Neural cell (in vitro differentiated cells): ENCODE results near the gene IDH1.

ENCODE experiments used
- CTCF ChIP-seq: fragments of 450-650 bp; IDR thresholded peaks from 2 replicates; pipeline ENCODE4 v1.5.1; 2014; ENCODE audit warnings: antibody characterized with exemption, mild to moderate bottlenecking, moderate library complexity; ENCODE audit not compliant: poor library complexity, severe bottlenecking
- EP300 ChIP-seq: fragments of 450-650 bp; conservative IDR thresholded peaks from 2 replicates; pipeline ENCODE4 v1.6.1; 2014; ENCODE audit warnings: antibody characterized with exemption, mild to moderate bottlenecking, moderate library complexity; ENCODE audit not compliant: poor library complexity, severe bottlenecking
- POLR2AphosphoS5 ChIP-seq: IDR thresholded peaks from 2 replicates; pipeline ENCODE4 v1.6.1; 2012
- SMC3 ChIP-seq: fragments of 450-650 bp; conservative IDR thresholded peaks from 2 replicates; pipeline ENCODE4 v1.6.1; 2014; ENCODE audit warnings: antibody characterized with exemption, mild to moderate bottlenecking, moderate library complexity; ENCODE audit not compliant: poor library complexity

DNA sequence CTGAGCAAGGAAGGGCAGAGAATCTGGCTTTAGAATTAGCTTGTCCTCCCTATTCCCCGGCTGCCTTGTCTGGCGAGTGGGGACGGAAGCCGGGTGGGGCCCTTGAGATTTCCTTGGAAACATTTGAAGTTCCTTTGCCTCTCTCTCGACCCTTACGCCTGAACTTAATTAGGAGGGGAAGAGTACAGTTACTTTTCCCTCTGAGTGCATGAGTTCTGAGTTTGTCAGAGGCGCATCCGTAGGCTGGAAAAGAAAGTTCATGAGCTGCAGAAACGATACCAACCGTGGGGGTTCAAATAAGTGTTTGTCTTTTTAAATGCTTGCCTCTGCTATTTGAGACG lies 11.7 kb upstream of the IDH1 start:
- no peak for TF ChIP-seq CTCF
- TF ChIP-seq POLR2AphosphoS5 = no peak
- no peak for TF ChIP-seq SMC3
- TF ChIP-seq EP300 = no peak
